A673 (cell line): ENCODE results near the gene RNF186. TPM values are rescaled to one million over a fixed set of nuclear protein-coding genes. Genes with fewer than 3 reads are reported as not detected.

ENCODE experiments used
- BruUV-seq: library from RNA; stranded (reverse); fragments of 400-500 nt; replicated peaks from 2 replicates; lab custom pipeline; 2021; lab: Mats Ljungman, UMichigan
- CTCF ChIA-PET: fragments of 300-600 bp; sonication (Branson Sonifier 250); formaldehyde crosslinking; loops from one replicate; lab custom pipeline; 2022; ENCODE audit warnings: antibody characterized with exemption; lab: Charles Lee
- POLR2A ChIA-PET: fragments of 300-600 bp; sonication (Branson Sonifier 250); formaldehyde crosslinking; loops from one replicate; lab custom pipeline; 2022; ENCODE audit warnings: antibody characterized with exemption; ENCODE audit not compliant: low non-redundant PET; lab: Charles Lee
- DNase-seq: peaks from one replicate; pipeline ENCODE4 v3.0.0-alpha.2; 2015; ENCODE audit warnings: low spot score
- H3K27ac ChIP-seq: fragments of 200-600 bp; sonication (generic); 2 replicates; pipeline ENCODE4 v1.5.1; 2016; ENCODE audit warnings: mixed run types, low read depth, mild to moderate bottlenecking, mixed read lengths, antibody characterized with exemption, low read length; ENCODE audit not compliant: poor library complexity, severe bottlenecking
- H3K27me3 ChIP-seq: fragments of 200-600 bp; sonication (generic); replicated peaks from 2 replicates; pipeline ENCODE4 v1.6.1; 2017; ENCODE audit warnings: mixed run types, low read depth, mild to moderate bottlenecking, mixed read lengths, antibody characterized with exemption, low read length; ENCODE audit not compliant: insufficient read depth, poor library complexity
- H3K36me3 ChIP-seq: fragments of 200-600 bp; sonication (generic); 2 replicates; pipeline ENCODE4 v1.6.1; 2016; ENCODE audit warnings: mixed run types, mild to moderate bottlenecking, mixed read lengths, antibody characterized with exemption, low read length; ENCODE audit not compliant: insufficient read depth, poor library complexity, severe bottlenecking
- H3K4me1 ChIP-seq: fragments of 200-600 bp; sonication (generic); 2 replicates; pipeline ENCODE4 v1.6.1; 2017; ENCODE audit warnings: mixed run types, mild to moderate bottlenecking, mixed read lengths, antibody characterized with exemption, low read length; ENCODE audit not compliant: insufficient read depth, poor library complexity, severe bottlenecking
- H3K4me3 ChIP-seq: fragments of 200-600 bp; sonication (generic); 2 replicates; pipeline ENCODE4 v1.5.1; 2016; ENCODE audit warnings: low read depth, mixed run types, mild to moderate bottlenecking, mixed read lengths, low read length; ENCODE audit not compliant: poor library complexity, severe bottlenecking
- H3K9me3 ChIP-seq: fragments of 200-600 bp; sonication (generic); 2 replicates; pipeline ENCODE4 v1.6.1; 2016; ENCODE audit warnings: mixed run types, low read depth, mild to moderate bottlenecking, mixed read lengths, antibody characterized with exemption, low read length; ENCODE audit not compliant: poor library complexity, severe bottlenecking
- EZH2 ChIP-seq: fragments of 200-600 bp; sonication (generic); IDR thresholded peaks from 2 replicates; pipeline ENCODE4 v1.6.1; 2017; ENCODE audit warnings: borderline replicate concordance, low read depth, mild to moderate bottlenecking, mixed read lengths, antibody characterized with exemption, low read length; ENCODE audit not compliant: poor library complexity, severe bottlenecking
- intact Hi-C: fragments of 100-400 bp; cut with micrococcal nuclease; formaldehyde crosslinking; loops from one replicate; pipeline ENCODE4 v1.10.0; 2022; ENCODE audit not compliant: unreplicated experiment
- total RNA-seq: library from RNA; stranded (reverse); gene quantifications from 2 replicates; pipeline ENCODE4 v1.2.3, GENCODE V29; 2021
- TF ChIP-seq, protein P1 (sequence below): fragments of 300-800, 200-600 bp; sonication (generic); conservative IDR thresholded peaks from 2 replicates; pipeline ENCODE4 v1.5.1; 2017; ENCODE audit warnings: low read depth, mild to moderate bottlenecking, antibody characterized with exemption, low read length, moderate library complexity, mixed read lengths

Gene RNF186
- total RNA-seq, 1 experiment from 2014 or later: not detected

GRCh38 chr1:19765623-19766022 lies 49.5 kb downstream of the RNF186 start:
- intact Hi-C loops: no loop called here
- BruUV-seq: no TSS peak
- Histone ChIP-seq H3K36me3 (no peaks in the 10 kb centered on the region), H3K27me3 (no peaks in the 10 kb centered on the region), H3K4me1 (peaks cover 58% of the 10 kb centered on the region), H3K4me3 (no peak overlapping the region), H3K9me3 (no peaks in the 10 kb centered on the region), H3K27ac (peak overlapping the region; percentile 73)
- TF ChIP-seq EZH2: no peak
- TF ChIP-seq, protein P1, sequence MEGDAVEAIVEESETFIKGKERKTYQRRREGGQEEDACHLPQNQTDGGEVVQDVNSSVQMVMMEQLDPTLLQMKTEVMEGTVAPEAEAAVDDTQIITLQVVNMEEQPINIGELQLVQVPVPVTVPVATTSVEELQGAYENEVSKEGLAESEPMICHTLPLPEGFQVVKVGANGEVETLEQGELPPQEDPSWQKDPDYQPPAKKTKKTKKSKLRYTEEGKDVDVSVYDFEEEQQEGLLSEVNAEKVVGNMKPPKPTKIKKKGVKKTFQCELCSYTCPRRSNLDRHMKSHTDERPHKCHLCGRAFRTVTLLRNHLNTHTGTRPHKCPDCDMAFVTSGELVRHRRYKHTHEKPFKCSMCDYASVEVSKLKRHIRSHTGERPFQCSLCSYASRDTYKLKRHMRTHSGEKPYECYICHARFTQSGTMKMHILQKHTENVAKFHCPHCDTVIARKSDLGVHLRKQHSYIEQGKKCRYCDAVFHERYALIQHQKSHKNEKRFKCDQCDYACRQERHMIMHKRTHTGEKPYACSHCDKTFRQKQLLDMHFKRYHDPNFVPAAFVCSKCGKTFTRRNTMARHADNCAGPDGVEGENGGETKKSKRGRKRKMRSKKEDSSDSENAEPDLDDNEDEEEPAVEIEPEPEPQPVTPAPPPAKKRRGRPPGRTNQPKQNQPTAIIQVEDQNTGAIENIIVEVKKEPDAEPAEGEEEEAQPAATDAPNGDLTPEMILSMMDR: no peak
- ChIA-PET POLR2A (interaction anchor here (0.7 kb wide), 2 partner anchors 22 to 1752 kb away, joined by 3 to 4 read pairs; no protein-coding TSS in a partner anchor), CTCF (interaction anchor here (1.0 kb wide), 1 partner anchor 50 kb away, joined by 5 read pairs; no protein-coding TSS in a partner anchor)
- peak; percentile 98 for DNase-seq

DNA sequence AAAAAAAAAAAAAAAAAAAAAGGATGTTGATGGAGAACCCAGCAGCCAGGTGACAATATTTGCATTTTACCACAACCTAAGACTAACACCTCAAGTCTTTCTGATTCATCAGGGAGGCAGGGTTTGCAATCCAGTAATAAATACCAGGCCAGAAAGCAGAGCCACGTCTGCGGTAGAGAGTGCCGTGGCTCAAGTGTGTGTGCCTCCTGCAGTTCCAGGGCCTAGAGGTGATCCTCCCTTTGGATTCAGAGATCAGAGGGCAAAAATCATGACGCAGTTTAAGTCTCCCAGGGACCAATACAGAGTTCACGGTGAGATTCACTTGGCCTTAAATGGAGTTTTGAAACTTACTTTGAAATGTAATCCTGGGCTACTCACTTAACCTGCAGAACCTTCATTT lies 50.2 kb downstream of the RNF186 start:
- no peaks in the 10 kb centered on the region for H3K9me3 ChIP-seq
- H3K4me3 ChIP-seq: no peak overlapping the region
- POLR2A ChIA-PET: no interaction called here
- intact Hi-C loops: loop anchor here (5.0 kb wide), 2 partner anchors 32 to 387 kb away; partner anchors contain the start of gene TMCO4
- CTCF ChIA-PET: interaction anchor here (1.0 kb wide), 1 partner anchor 49 kb away, joined by 5 read pairs; no protein-coding TSS in a partner anchor
- no TSS peak for BruUV-seq
- peak overlapping the region; percentile 73 for H3K27ac ChIP-seq
- no peaks in the 10 kb centered on the region for H3K27me3 ChIP-seq
- H3K36me3 ChIP-seq: no peaks in the 10 kb centered on the region
- no peak for DNase-seq
- peaks cover 51% of the 10 kb centered on the region for H3K4me1 ChIP-seq
- TF ChIP-seq, protein P1: no peak
- TF ChIP-seq EZH2: no peak

Other genes starting within 250 kb of the RNF186 start
- 7.9 and 12.5 TPM in 2 replicates for gene NBL1, start 171.0 kb downstream of the RNF186 start, total RNA-seq
- not detected in 2 replicates for gene HTR6, start 150.4 kb downstream of the RNF186 start, total RNA-seq
- 4.3 and 6.3 TPM in 2 replicates for gene TMCO4, start 15.4 kb downstream of the RNF186 start, total RNA-seq
- 32.8 and 33.9 TPM in 2 replicates for gene OTUD3, start 67.1 kb upstream of the RNF186 start, total RNA-seq
- gene PLA2G2E, start 108.3 kb upstream of the RNF186 start, total RNA-seq: not detected in 2 replicates
- gene PLA2G2A, start 164.3 kb upstream of the RNF186 start, total RNA-seq: not detected in 2 replicates